ENCODE data around the gene HMCN1. TPM values are rescaled to one million over a fixed set of nuclear protein-coding genes. Genes with fewer than 3 reads are reported as not detected.

The HMCN1 gene
- total RNA-seq, 2 donors from 2014 or later, result 1.3 to 3.7 TPM

GRCh38 chr1:185835191-185835590, 101.0 kb downstream of the HMCN1 start:
- Histone ChIP-seq H3K36me3 (no peaks in the 10 kb centered on the region), H3K27ac (no peak overlapping the region), H3K4me3 (no peak overlapping the region), H3K4me1 (no peaks in the 10 kb centered on the region), H3K9ac (ENCODE audit: low read depth in 2 of 2, low read length in 2 of 2) (no peak overlapping the region), H3K27me3 (no peaks in the 10 kb centered on the region), H3K9me3 (no peaks in the 10 kb centered on the region)
- TF ChIP-seq CTCF (IDR thresholded peaks at IDR 0.05), result no peak
- no peak for DNase-seq
- intact Hi-C loops (cut with DNase I), result no loop called here

GRCh38 chr1:185837711-185838110, 103.5 kb downstream of the HMCN1 start:
- H3K4me3 ChIP-seq, result no peak overlapping the region
- intact Hi-C loops (cut with DNase I), result no loop called here

DNA sequence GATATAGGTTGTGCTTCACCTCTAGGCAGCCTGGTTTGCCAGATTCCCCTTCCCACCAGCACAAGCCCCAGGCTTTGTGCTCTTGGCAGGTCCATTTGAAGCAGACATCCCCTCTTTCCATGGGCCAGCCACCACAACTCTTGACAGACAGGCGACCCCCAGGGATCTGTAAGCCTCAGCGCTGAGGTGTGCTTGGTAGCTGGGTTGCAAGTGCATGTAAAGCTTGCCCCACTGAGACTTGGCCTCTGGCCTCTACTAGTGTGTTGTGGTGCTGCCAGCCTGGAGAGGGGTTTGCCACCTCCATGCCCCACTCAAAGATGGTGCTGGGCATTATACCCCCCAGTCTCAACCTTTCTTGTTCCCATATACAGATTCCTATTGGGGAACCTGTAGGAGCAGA, 103.9 kb downstream of the HMCN1 start:
- Histone ChIP-seq H3K36me3 (no peaks in the 10 kb centered on the region), H3K4me1 (no peaks in the 10 kb centered on the region), H3K9ac (ENCODE audit: low read depth in 2 of 2, low read length in 2 of 2) (no peak overlapping the region), H3K27me3 (no peaks in the 10 kb centered on the region), H3K9me3 (no peaks in the 10 kb centered on the region), H3K4me3 (no peak overlapping the region), H3K27ac (no peak overlapping the region)
- intact Hi-C loops (cut with DNase I), result no loop called here
- DNase-seq, result no peak
- TF ChIP-seq CTCF (IDR thresholded peaks at IDR 0.05), result no peak

More at GRCh38 chr1:185837711-185838110, 103.5 kb downstream of the HMCN1 start:
- Histone ChIP-seq H3K9ac (ENCODE audit: low read depth in 2 of 2, low read length in 2 of 2) (no peak overlapping the region), H3K4me1 (no peaks in the 10 kb centered on the region), H3K27ac (no peak overlapping the region), H3K27me3 (no peaks in the 10 kb centered on the region), H3K9me3 (no peaks in the 10 kb centered on the region), H3K36me3 (no peaks in the 10 kb centered on the region)
- no peak for TF ChIP-seq CTCF (IDR thresholded peaks at IDR 0.05)
- DNase-seq, result no peak

DNA sequence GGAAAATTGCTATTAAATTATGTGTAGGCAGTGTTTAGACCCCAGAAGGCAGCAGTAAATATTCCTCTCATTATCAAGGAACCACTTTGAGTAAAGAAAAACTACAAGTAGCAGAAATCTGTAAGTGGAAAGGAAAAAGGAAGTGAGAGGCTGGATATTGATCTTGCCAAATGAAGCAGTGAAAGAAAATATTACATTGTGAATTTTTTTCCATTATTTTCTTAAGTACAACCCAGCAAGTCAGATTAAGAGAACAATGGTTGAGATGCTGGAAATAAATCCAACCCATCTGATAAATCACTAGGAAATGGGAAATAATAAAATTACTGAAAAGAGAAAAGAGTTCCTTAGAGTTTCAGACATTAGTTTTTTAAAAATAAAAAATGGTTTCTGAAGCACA, 106.7 kb downstream of the HMCN1 start:
- intact Hi-C loops (cut with DNase I), result no loop called here
- Histone ChIP-seq H3K9me3 (no peaks in the 10 kb centered on the region), H3K27ac (no peak overlapping the region), H3K9ac (ENCODE audit: low read depth in 2 of 2, low read length in 2 of 2) (no peak overlapping the region), H3K27me3 (no peaks in the 10 kb centered on the region), H3K4me3 (no peak overlapping the region), H3K4me1 (no peaks in the 10 kb centered on the region), H3K36me3 (no peaks in the 10 kb centered on the region)
- no peak for TF ChIP-seq CTCF (IDR thresholded peaks at IDR 0.05)
- no peak for DNase-seq

DNA sequence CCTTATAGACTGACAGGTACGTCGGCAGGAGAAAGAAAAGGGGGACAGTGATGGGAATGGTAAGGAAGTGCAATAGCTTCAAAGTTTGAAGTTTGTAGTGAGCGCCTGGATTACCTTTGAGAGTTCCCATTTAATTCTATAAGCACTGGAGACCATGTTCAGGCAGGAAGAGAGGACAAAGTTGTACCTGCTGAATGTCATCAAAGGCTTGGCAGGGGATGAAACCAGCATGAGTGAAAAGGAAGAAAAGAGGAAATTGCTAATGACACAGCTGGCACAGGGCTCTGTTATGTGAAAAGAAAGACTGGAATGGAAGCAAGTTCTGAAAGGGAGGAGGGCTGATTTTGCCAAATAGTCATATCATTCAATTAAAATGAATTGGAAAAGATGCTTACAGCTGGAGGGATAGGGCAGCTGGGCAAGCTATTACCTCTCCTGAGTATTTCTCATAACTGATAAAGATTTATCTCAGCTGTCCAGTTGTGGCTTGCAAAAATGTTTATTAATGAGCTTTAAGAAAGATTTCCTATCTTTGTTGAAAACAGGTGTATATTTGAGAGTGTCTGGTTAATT, 109.2 kb downstream of the HMCN1 start:
- intact Hi-C loops (cut with DNase I), result no loop called here
- H3K27me3 ChIP-seq, result no peaks in the 10 kb centered on the region
- no peak overlapping the region for H3K9ac ChIP-seq (ENCODE audit: low read depth in 2 of 2, low read length in 2 of 2)
- H3K4me1 ChIP-seq, result no peaks in the 10 kb centered on the region
- no peak for TF ChIP-seq CTCF (IDR thresholded peaks at IDR 0.05)
- H3K4me3 ChIP-seq, result no peak overlapping the region
- H3K27ac ChIP-seq, result no peak overlapping the region
- no peak for DNase-seq
- no peaks in the 10 kb centered on the region for H3K36me3 ChIP-seq
- H3K9me3 ChIP-seq, result no peaks in the 10 kb centered on the region

Data from colonic mucosa (tissue), 4 donors.